ENCODE measurements around the gene SCAPER. TPM values are rescaled to one million over a fixed set of nuclear protein-coding genes. Genes with fewer than 3 reads are reported as not detected.

Gene SCAPER
- total and polyA plus RNA-seq, 2 of the 4 experiments (the other 2 are of a cell fraction): 2.9 to 9.7 TPM

- Histone ChIP-seq H3K23ac (ENCODE audit: low read depth, low read length) (no peak overlapping the region), H3K4me1 (ENCODE audit: control insufficient read depth, insufficient read depth, low read length) (no peaks in the 10 kb centered on the region), H3K9me3 (ENCODE audit: control insufficient read depth, insufficient read depth, low read length) (no peaks in the 10 kb centered on the region), H3K27me3 (ENCODE audit: control insufficient read depth, insufficient read depth, low read length) (no peaks in the 10 kb centered on the region), H3K4me2 (ENCODE audit: low read depth, low read length) (no peak overlapping the region), H3K9me1 (ENCODE audit: insufficient read depth, low read length) (0 out of 2 replicates have a peak, but pooled peaks cover 2% of the 10 kb centered on the region), H3K4ac (ENCODE audit: low read depth, low read length) (no peak overlapping the region), H4K20me1 (ENCODE audit: insufficient read depth, low read length) (no peaks in the 10 kb centered on the region), H3K4me3 (ENCODE audit: insufficient read depth, low read depth, low read length) (no peak overlapping the region), H3K36me3 (ENCODE audit: control insufficient read depth, insufficient read depth, low read length) (no peaks in the 10 kb centered on the region), H2BK120ac (ENCODE audit: low read depth, low read length) (no peak overlapping the region), H2AK5ac (ENCODE audit: low read depth, low read length) (no peak overlapping the region), H4K5ac (ENCODE audit: low read depth, low read length) (no peak overlapping the region), H3K9ac (ENCODE audit: low read depth, low read length) (no peak overlapping the region), H3K56ac (ENCODE audit: extremely low read depth, insufficient read depth, low read length) (no peak overlapping the region), H4K91ac (ENCODE audit: insufficient read depth, low read depth, low read length) (no peak overlapping the region), H2BK15ac (ENCODE audit: low read depth, low read length) (no peak overlapping the region), H2AFZ (replicated peaks; ENCODE audit: low read length, poor library complexity) (no peak overlapping the region), H2AK9ac (replicated peaks; ENCODE audit: low read depth, low read length, poor library complexity) (no peak overlapping the region), H4K8ac (ENCODE audit: low read depth in 2 of 2, low read length in 2 of 2) (no peak overlapping the region), H3K18ac (ENCODE audit: low read depth, low read length) (no peak overlapping the region), H3K27ac (ENCODE audit: insufficient read depth, low read length) (no peak overlapping the region), H3K79me1 (ENCODE audit: low read depth in 1 of 2, low read length in 2 of 2) (no peaks in the 10 kb centered on the region), H3K14ac (replicated peaks; ENCODE audit: low read depth, low read length) (no peak overlapping the region), H2BK5ac (ENCODE audit: low read depth, low read length, poor library complexity, severe bottlenecking) (no peak overlapping the region), H2BK20ac (ENCODE audit: low read depth, low read length) (no peak overlapping the region)
- dilution Hi-C loops (cut with HindIII; ENCODE audit: low sequenced_read_pairs, unreplicated experiment) (no loop called here), in situ Hi-C loops (cut with MboI; ENCODE audit: low sequenced_read_pairs) (no loop called here), intact Hi-C loops (cut with micrococcal nuclease) (no loop called here)
- TF ChIP-seq POLR2A (IDR thresholded peaks at IDR 0.05; ENCODE audit: low read depth, low read length) (no peak), CTCF (conservative IDR thresholded peaks at IDR 0.05; ENCODE audit: low read depth, low read length) (no peak), CHD1 (IDR thresholded peaks at IDR 0.05; ENCODE audit: low read depth, low read length) (no peak), MAFK (IDR thresholded peaks at IDR 0.05; ENCODE audit: low read depth, low read length) (no peak), RAD21 (IDR thresholded peaks at IDR 0.05; ENCODE audit: low read length) (no peak), RFX5 (IDR thresholded peaks at IDR 0.05; ENCODE audit: low read depth, low read length) (no peak), NFE2L2 (IDR thresholded peaks at IDR 0.05; ENCODE audit: low read depth, low read length) (no peak), ELK1 (IDR thresholded peaks at IDR 0.05; ENCODE audit: borderline replicate concordance, low read depth, low read length) (no peak)
- ATAC-seq (ENCODE audit: low read depth) (no peak), DNase-seq (no peak)
- ChIA-PET POLR2A (ENCODE audit: unreplicated experiment) (no interaction called here), CTCF (interaction anchor here (2.4 kb wide), 1 partner anchor 12 kb away, joined by 7 read pairs; no protein-coding TSS in a partner anchor)
- 100% methylated on average over 1 of the region's 2 CpGs; no CpG with 5 or more reads in 1 of the 2 experiments for WGBS, 2 experiments (ENCODE audit: extremely low coverage in 2 of 2, insufficient read length in 1 of 2)
- no TSS peak for BruUV-seq (replicated peaks)
Measured at GRCh38 chr15:76584868-76585575, 320.1 kb downstream of the SCAPER start.
